ENCODE measurements around the gene KRT33A.

Gene KRT33A

DNA sequence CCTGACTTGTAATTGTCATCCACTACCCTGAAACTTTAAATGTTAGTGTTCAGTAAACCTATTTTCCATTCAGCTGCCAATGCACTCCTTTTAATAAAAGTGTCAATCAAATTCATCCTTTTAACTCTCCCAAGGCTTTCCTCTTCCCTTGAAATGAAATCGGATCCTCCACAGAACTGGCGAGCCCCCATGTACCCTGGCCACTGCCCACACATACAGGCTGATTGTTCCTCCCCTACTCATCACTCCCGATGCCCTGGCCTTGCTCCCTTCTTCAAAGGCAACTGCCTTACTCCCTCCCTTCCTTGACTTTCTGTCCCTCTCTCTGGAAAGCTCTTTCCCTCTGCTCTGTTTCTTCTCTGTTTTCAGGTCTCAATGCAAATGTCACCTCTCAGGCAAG is 7.6 kb downstream of the KRT33A start:
- peaks cover 42% of the 10 kb centered on the region for H3K4me1 Mint-ChIP-seq
- no peak for ATAC-seq
- peak in 1 of 2 donors; percentile 28 for DNase-seq (ENCODE audit: low spot score in 2 of 2)
- no peak overlapping the region for H3K27ac Mint-ChIP-seq
- peaks cover 8% of the 10 kb centered on the region for H3K9me3 Mint-ChIP-seq
- no peak overlapping the region for H3K4me3 Mint-ChIP-seq
- peaks cover 5% of the 10 kb centered on the region for H3K36me3 Mint-ChIP-seq

DNA sequence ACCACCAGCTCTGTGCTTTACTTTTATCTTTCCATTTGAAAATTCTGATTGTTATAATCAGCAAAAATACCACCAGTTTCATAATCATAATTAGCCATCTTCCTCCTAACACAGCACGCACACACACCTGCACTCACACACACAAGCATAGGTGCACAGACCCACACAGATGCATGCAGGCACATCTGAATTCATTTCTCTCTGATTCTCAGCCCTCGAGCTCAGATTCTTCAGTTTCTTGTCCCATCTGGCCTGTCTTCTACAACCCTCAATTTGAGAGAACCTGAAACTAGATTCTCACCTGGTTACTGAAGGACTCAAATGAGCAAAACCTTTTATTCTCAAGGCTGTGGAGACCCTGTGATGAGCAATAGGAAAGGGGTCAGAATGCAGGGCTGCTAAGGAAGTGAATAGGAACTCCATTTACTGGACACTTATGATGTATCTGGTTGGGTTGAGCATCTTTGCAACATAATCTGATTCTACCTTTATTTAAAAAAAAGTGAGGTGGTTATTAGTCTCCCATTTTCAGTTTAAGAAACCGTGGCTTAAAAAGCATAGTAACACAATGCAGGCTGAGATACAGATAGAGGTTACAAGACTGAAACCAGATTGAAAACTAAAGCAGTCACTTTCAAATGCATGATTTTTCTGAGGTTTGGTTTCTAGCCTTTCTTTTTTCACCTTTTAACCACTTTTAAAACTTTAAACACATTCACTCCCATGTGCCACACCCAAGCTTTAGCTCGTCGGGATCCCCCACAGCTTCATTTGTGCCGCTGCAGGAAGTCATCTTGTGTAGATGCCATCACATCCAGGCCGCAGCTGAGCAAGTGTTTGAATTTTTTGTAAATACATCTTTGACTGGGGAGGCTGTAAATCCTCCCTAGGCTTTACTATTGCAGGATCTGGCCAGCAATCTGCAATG is 9.4 kb downstream of the KRT33A start:
- peaks cover 43% of the 10 kb centered on the region for H3K4me1 Mint-ChIP-seq
- peaks cover 8% of the 10 kb centered on the region for H3K9me3 Mint-ChIP-seq
- DNase-seq (ENCODE audit: low spot score in 2 of 2): peak in 1 of 2 donors; percentile 54
- H3K36me3 Mint-ChIP-seq: peaks cover 5% of the 10 kb centered on the region
- peak; percentile 79 for ATAC-seq
- H3K27ac Mint-ChIP-seq: peak overlapping the region; percentile 0
- peak overlapping the region; percentile 22 for H3K4me3 Mint-ChIP-seq

DNA sequence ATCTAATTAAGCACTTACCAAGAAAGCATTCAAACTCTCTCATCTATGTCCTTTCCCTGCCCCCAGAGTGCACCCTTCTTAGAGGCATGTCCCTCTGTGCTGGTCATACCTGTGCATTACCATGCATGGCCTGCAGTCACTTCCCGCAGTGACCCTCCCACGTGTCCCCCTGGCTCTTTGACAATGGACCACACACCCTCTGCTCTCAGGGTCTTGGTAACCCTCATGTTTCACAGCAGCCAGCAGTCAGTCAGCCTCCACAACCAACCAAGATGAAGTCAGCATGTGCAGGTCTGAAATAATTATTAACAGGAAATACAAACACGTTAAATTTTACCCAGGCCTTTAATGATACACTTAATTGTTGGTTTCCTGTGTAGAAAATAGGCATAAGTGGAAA is 10.1 kb downstream of the KRT33A start:
- peak overlapping the region; percentile 22 for H3K4me3 Mint-ChIP-seq
- peaks cover 8% of the 10 kb centered on the region for H3K9me3 Mint-ChIP-seq
- peaks cover 51% of the 10 kb centered on the region for H3K4me1 Mint-ChIP-seq
- DNase-seq (ENCODE audit: low spot score in 2 of 2): peak in 1 of 2 donors; percentile 47
- H3K36me3 Mint-ChIP-seq: peaks cover 5% of the 10 kb centered on the region
- ATAC-seq: no peak
- H3K27ac Mint-ChIP-seq: peak overlapping the region; percentile 29

DNA sequence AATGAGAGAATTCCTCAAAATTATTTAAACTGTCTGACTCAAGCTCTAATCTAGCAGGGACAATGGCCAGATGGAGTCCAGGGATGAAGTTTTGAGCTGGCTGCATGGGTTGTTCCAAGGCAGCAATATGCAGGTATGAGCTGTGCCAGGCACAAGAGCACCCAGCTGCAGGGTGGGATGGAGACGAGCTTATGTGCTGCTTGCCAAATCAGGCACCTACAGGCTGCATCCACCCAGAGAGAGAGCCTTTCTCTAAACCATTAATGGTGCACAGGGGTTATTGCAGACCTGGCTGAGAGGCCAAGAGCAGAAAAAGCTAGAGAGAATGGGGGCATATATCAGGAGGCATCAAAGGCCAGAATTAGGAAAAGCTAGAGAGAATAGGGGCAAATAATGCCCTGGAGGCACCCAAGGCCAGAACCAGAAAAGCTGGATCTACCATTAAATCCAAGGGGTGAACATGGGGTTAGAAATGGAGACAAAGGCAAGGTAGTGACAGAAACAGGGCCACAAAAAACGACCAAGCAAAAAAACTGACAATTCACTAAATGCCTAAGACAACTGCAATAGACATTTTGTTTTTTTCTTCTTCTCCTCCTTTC is 11.0 kb downstream of the KRT33A start:
- peaks cover 5% of the 10 kb centered on the region for H3K36me3 Mint-ChIP-seq
- DNase-seq (ENCODE audit: low spot score in 2 of 2) (peak in 1 of 2 donors; percentile 47), ATAC-seq (no peak)
- peaks cover 59% of the 10 kb centered on the region for H3K4me1 Mint-ChIP-seq
- H3K27ac Mint-ChIP-seq: peak overlapping the region; percentile 29
- H3K9me3 Mint-ChIP-seq: peaks cover 8% of the 10 kb centered on the region
- H3K4me3 Mint-ChIP-seq: peak overlapping the region; percentile 22

DNA sequence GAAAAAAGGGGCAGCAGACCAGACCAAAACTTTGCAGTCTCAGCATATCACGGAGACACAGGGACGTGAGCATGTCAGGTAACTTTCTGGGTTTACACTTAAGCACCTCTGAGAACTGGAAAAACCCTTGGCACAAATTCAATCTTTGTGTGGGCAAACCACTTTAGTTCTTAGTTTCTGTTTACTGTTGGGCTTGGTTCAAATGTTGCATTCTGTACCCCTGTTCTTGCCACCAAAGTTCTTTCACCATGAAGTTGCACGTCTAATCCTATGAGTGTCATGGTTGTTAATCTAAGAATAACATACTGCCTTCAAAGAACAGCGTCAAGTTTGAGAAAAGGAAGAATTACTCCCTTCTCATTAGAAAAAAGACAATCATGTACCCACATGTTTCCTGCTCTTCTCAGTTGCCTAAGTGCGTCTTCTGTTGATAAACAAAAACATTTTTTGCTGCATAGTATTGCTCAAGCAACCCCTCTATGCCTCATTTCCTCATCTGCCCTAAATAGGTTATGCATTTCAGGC is 11.6 kb downstream of the KRT33A start:
- Mint-ChIP-seq H3K9me3 (peaks cover 8% of the 10 kb centered on the region), H3K4me1 (peaks cover 65% of the 10 kb centered on the region), H3K27ac (peak overlapping the region; percentile 29), H3K36me3 (peaks cover 5% of the 10 kb centered on the region), H3K4me3 (peak overlapping the region; percentile 22)
- ATAC-seq: peak; percentile 82
- DNase-seq (ENCODE audit: low spot score in 2 of 2): no peak

DNA sequence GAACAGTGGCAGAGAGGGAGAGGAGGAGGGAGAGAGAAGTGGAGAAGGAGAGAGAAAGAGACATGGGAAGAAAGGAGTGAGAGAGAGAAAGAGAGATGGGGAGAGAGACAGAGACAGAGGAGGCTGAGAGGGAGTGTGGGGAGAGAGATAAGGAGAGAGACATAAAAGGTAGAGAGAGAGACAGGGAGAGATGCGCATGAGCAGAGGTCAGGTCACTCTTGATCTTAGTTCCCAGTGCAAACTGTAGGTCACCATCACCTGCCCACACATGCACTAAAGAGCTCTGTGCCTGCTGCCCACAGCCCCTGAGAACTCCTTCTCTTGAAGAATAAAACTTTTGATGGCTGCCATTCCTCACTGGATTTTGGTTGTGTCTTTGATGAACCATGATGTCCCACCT is 14.9 kb downstream of the KRT33A start:
- no peak for ATAC-seq
- H3K9me3 Mint-ChIP-seq: no peaks in the 10 kb centered on the region
- no peak overlapping the region for H3K4me3 Mint-ChIP-seq
- no peaks in the 10 kb centered on the region for H3K36me3 Mint-ChIP-seq
- peak overlapping the region; percentile 78 for H3K27ac Mint-ChIP-seq
- peak in 1 of 2 donors; percentile 39 for DNase-seq (ENCODE audit: low spot score in 2 of 2)
- H3K4me1 Mint-ChIP-seq: peaks cover 58% of the 10 kb centered on the region

GRCh38 chr17:41334385-41335305 is 16.0 kb downstream of the KRT33A start:
- peak in 1 of 2 donors; percentile 46 for DNase-seq (ENCODE audit: low spot score in 2 of 2)
- ATAC-seq: no peak
- H3K27ac Mint-ChIP-seq: peak overlapping the region; percentile 78
- no peaks in the 10 kb centered on the region for H3K9me3 Mint-ChIP-seq
- no peaks in the 10 kb centered on the region for H3K36me3 Mint-ChIP-seq
- H3K4me3 Mint-ChIP-seq: no peak overlapping the region
- H3K4me1 Mint-ChIP-seq: peaks cover 47% of the 10 kb centered on the region

GRCh38 chr17:41333836-41334235 is 16.8 kb downstream of the KRT33A start:
- DNase-seq (ENCODE audit: low spot score in 2 of 2) (no peak), ATAC-seq (no peak)
- Mint-ChIP-seq H3K4me1 (peaks cover 40% of the 10 kb centered on the region), H3K4me3 (no peak overlapping the region), H3K9me3 (no peaks in the 10 kb centered on the region), H3K27ac (peak overlapping the region; percentile 65), H3K36me3 (no peaks in the 10 kb centered on the region)

GRCh38 chr17:41333098-41333497 is 17.5 kb downstream of the KRT33A start:
- Mint-ChIP-seq H3K27ac (peak overlapping the region; percentile 65), H3K9me3 (no peaks in the 10 kb centered on the region), H3K4me3 (no peak overlapping the region), H3K4me1 (peaks cover 45% of the 10 kb centered on the region), H3K36me3 (no peaks in the 10 kb centered on the region)
- DNase-seq (ENCODE audit: low spot score in 2 of 2) (peak in 1 of 2 donors; percentile 22), ATAC-seq (no peak)

DNA sequence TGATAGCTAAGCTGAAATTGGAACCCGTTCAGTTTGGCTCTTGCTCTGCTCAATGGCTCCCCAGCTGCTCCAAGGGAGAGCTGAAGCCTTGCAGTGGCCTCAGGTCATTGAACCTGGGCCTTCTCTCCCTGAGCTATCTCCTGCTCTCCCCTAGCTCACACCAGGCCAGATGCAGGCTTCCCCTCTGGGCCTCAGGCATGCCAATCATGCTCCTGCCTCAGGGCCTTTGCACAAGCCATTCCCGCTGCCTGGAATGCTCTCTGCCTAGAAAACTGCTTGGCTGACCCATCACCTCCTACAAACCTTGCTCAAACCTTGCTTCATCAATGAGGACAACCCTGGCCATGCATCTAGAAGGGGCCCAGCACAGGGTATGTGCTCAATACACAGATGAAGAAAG is 18.4 kb downstream of the KRT33A start:
- H3K4me1 Mint-ChIP-seq: peaks cover 50% of the 10 kb centered on the region
- DNase-seq (ENCODE audit: low spot score in 2 of 2) (no peak), ATAC-seq (no peak)
- no peak overlapping the region for H3K4me3 Mint-ChIP-seq
- H3K36me3 Mint-ChIP-seq: no peaks in the 10 kb centered on the region
- no peak overlapping the region for H3K27ac Mint-ChIP-seq
- no peaks in the 10 kb centered on the region for H3K9me3 Mint-ChIP-seq

GRCh38 chr17:41331606-41332005 is 19.0 kb downstream of the KRT33A start:
- H3K9me3 Mint-ChIP-seq: no peaks in the 10 kb centered on the region
- DNase-seq (ENCODE audit: low spot score in 2 of 2): peak in 1 of 2 donors; percentile 38
- no peak overlapping the region for H3K4me3 Mint-ChIP-seq
- no peak for ATAC-seq
- H3K27ac Mint-ChIP-seq: no peak overlapping the region
- H3K36me3 Mint-ChIP-seq: no peaks in the 10 kb centered on the region
- H3K4me1 Mint-ChIP-seq: peaks cover 57% of the 10 kb centered on the region

GRCh38 chr17:41329279-41329948 is 21.2 kb downstream of the KRT33A start:
- H3K4me3 Mint-ChIP-seq: no peak overlapping the region
- no peaks in the 10 kb centered on the region for H3K9me3 Mint-ChIP-seq
- peaks cover 1% of the 10 kb centered on the region for H3K36me3 Mint-ChIP-seq
- peaks cover 43% of the 10 kb centered on the region for H3K4me1 Mint-ChIP-seq
- no peak overlapping the region for H3K27ac Mint-ChIP-seq
- DNase-seq (ENCODE audit: low spot score in 2 of 2) (no peak), ATAC-seq (no peak)

DNA sequence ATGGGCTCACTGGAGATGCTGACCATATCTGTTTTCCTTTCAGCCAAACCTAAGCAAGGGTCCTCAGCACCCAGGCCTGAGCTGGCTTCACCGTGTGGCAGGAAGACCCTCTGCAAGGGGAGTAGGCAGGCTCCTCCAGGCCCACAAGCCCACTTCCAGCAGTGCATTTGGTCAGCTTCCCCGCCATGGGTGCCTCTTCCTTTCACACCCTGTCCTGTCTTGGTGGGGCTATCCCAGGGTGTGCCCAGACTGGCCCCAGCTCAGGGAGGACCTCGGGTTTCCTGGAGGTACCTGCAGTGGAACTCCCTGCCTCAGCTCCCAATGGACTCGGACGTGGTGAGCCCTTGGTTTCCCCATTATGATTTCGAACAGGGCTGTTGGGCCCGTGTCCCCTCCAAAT is 22.4 kb downstream of the KRT33A start:
- ATAC-seq: no peak
- Mint-ChIP-seq H3K4me3 (no peak overlapping the region), H3K9me3 (no peaks in the 10 kb centered on the region), H3K4me1 (peaks cover 43% of the 10 kb centered on the region), H3K36me3 (peaks cover 6% of the 10 kb centered on the region), H3K27ac (no peak overlapping the region)
- no peak for DNase-seq (ENCODE audit: low spot score in 2 of 2)

DNA sequence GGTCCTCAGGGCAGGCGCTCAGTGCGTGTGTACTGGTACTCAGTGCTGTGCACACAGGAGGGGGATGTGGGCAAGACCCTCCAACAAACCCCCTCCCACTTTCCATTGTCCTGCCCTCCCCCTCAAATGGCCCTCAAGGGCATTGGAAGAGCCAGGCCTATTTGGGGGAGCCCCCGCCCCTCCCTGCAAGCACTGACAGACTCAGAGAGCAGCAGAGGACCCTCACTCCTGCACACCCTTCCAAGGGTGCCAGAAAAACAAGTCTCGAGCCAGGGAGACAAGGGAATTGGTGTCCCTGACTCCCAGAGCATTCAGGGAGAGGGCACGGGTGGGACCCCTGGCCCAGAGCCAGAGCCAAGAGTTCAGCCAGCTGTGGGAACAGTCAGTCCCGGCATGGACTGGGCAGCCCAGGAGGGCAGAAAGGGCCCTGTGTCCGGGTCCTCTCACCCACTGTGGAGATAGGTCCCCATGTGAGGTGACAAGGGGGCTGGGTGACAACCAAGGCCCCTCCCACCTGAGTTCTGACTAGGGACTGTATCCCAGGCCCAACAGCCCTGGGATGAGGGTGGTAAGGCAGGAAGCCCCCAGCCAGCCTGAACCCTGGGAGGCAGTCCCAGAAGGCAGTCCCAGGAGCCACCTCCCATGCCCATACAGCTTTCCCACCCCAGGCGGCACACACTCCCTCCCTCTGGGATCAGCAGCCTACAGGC is 23.1 kb downstream of the KRT33A start:
- H3K4me1 Mint-ChIP-seq: peaks cover 46% of the 10 kb centered on the region
- H3K4me3 Mint-ChIP-seq: no peak overlapping the region
- peak overlapping the region; percentile 76 for H3K27ac Mint-ChIP-seq
- H3K36me3 Mint-ChIP-seq: peaks cover 6% of the 10 kb centered on the region
- H3K9me3 Mint-ChIP-seq: no peaks in the 10 kb centered on the region
- ATAC-seq (no peak), DNase-seq (ENCODE audit: low spot score in 2 of 2) (no peak)

Measured in stimulated activated effector memory CD8-positive, alpha-beta T cell treated with anti-CD3 and anti-CD28 coated beads, Interleukin-12 subunit alpha, Interleukin-12 subunit beta, amount 100 ng/mL, for 72 hours (primary cell).